Ovary (tissue), 9 donors: ENCODE measurements around the gene HMMR. TPM values are rescaled to one million over a fixed set of nuclear protein-coding genes. Genes with fewer than 3 reads are reported as not detected.

Source experiments
- DNase-seq, 5 donors: peaks; one replicate each; pipeline ENCODE4 v3.0.0-alpha.2; 2019 to 2020
- H3K27ac ChIP-seq, 2 donors: fragments of 200-600 bp; one replicate each; pipeline versions ENCODE4 v1.5.1 to v1.8.0; 2019 to 2022
- H3K27me3 ChIP-seq: fragments of 200-600 bp; one replicate; pipeline ENCODE4 v1.8.0; 2022
- H3K36me3 ChIP-seq: fragments of 200-600 bp; sonication (generic); one replicate; pipeline ENCODE4 v1.5.1; 2019
- H3K4me1 ChIP-seq: one replicate; pipeline ENCODE4 v1.8.1; 2013; ENCODE audit warnings: mild to moderate bottlenecking, moderate library complexity; ENCODE audit not compliant: insufficient read depth
- H3K4me3 ChIP-seq: fragments of 200-600 bp; sonication (generic); one replicate; pipeline ENCODE4 v1.5.1; 2017
- H3K9me3 ChIP-seq, 2 donors: fragments of 200-600 bp in 1 of 2; sonication (generic) in 1 of 2; one replicate each; pipeline versions ENCODE4 v1.5.1 to v1.8.1; 2013 to 2019; ENCODE audit warnings: mild to moderate bottlenecking in 1 of 2, moderate library complexity in 1 of 2
- EP300 ChIP-seq: sonication (generic); formaldehyde crosslinking; IDR thresholded peaks from one replicate; pipeline ENCODE4 v1.6.1; 2017; ENCODE audit warnings: antibody characterized with exemption
- POLR2A ChIP-seq: fragments of 450-650 bp; IDR thresholded peaks from one replicate; pipeline ENCODE4 v1.6.1; 2017; ENCODE audit warnings: antibody characterized with exemption, mild to moderate bottlenecking, moderate library complexity
- WGBS, 3 donors: extraction: QIAGEN DNeasy Blood & Tissue Kit in 1 of 3; methylation state at CpG; one replicate each; pipeline versions ENCODE4 v1.1.5 to v1.1.7; 2013 to 2017; 5-methylcytosine and 5-hydroxymethylcytosine counted together
- intact Hi-C, 4 donors: fragments of 100-400 bp; cut with DNase I; formaldehyde crosslinking; loops; one replicate each; pipeline versions ENCODE4 v1.11.0 to v1.15.1; 2022 to 2023
- polyA plus RNA-seq, 2 donors: library from polyadenylated mRNA; stranded (reverse); fragments of 200-250 nt in 1 of 2; fragments of 350-450 nt in 1 of 2; fragmentation: Illumina TruSeq in 1 of 2; extraction: RNeasy Lipid Tissue Mini Kit (QIAGEN cat#74804) in 1 of 2; gene quantifications; one replicate each; pipeline ENCODE4 v1.2.3, GENCODE V29; 2013 to 2014
- total RNA-seq, 7 donors: library from RNA; depleted of rRNA in 2 of 7; stranded (reverse); fragments of >200 nt in 2 of 7; fragmentation: NEBNext Ultra II Directional in 3 of 7; extraction: Animal tissue kit (Norgen Biotek cat#: 25700) in 3 of 7; gene quantifications; one replicate each; pipeline versions ENCODE4 v1.1.0 to v1.2.4, GENCODE V29; 2016 to 2023
- TF ChIP-seq, protein P1 (sequence below), 3 donors: fragments of 450-650 bp in 2 of 3; fragments of 200-600 bp in 1 of 3; IDR thresholded peaks; one replicate each; pipeline versions ENCODE4 v1.5.1 to v1.8.0; 2016 to 2022; ENCODE audit warnings: antibody characterized with exemption in 3 of 3, mild to moderate bottlenecking in 1 of 3
- donor health status: DM: no; HTN: no; CAD: no; lungs with moderate emphysema.
- donor health status: DM: no; HTN: no; CAD: no.
- donor health status: Bipolar disorder and iron deficiency.
- donor health status: DM: yes; HTN: yes; CAD: no.
- donor health status: DM: no; HTN: no; CAD: no.
- donor health status: DM: yes; HTN: yes; CAD: no.

Gene HMMR
- total and polyA plus RNA-seq, 9 donors, result 0.10 to 1.4 (median 0.27) TPM; not detected in 1

DNA sequence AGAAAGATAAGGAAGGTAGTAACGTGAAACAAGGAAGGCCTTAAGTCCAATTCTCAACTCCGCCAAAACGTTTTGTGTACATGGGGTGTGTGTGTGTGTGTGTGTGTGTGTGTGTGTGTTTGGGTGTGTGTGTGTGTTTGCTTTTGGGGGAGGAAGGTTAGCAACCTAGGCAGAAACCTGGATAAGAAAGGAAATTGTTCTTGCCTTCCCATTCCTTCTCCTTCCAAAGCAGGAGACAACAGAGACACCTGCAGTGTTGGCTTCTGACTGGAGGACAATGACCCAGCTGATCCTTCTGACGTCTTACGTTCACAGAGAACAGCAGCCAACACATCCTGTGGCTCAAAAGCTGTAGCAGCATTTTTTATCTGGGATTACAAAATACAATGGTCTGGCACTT is 27.2 kb upstream of the HMMR start:
- 36 to 46% (median 39%) methylated on average over 5 of the region's 5 CpGs for WGBS, 3 donors
- TF ChIP-seq EP300, result no peak
- H3K27me3 ChIP-seq, result no peaks in the 10 kb centered on the region
- intact Hi-C loops, result loop anchor here in 1 of 4 donors (10.0 kb wide), 1 partner anchor 72 kb away; the partner anchor contains the start of gene MAT2B
- H3K4me1 ChIP-seq, result peaks cover 1% of the 10 kb centered on the region
- no peaks in the 10 kb centered on the region for H3K36me3 ChIP-seq
- no peak overlapping the region for H3K27ac ChIP-seq
- no peak overlapping the region for H3K4me3 ChIP-seq
- H3K9me3 ChIP-seq, result no peaks in the 10 kb centered on the region
- peak in 1 of 5 donors; percentile 16 for DNase-seq

DNA sequence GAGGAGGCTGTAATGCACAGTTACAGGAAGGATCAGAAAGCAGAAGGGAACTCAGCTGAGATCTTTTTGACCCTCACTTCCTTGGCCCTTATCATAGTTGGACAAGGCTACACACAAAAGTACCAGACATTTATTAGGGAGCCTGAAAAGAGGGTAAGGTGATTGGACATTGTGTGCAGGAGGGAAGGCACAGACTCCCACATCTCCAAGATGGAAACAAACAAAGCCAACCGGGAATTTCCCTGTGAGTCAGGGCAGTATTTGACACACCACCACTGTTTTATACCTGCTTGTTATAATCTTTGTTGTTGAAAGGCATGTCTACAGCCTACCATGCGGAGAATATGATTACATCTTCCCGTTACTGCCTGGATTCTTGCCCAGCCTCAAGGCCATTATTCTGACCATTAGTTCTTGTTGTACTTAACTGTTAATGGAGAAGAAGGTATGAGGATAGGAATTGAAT is 26.0 kb upstream of the HMMR start:
- H3K4me3 ChIP-seq, result no peak overlapping the region
- H3K4me1 ChIP-seq, result peaks cover 9% of the 10 kb centered on the region
- H3K36me3 ChIP-seq, result no peaks in the 10 kb centered on the region
- intact Hi-C loops, result loop anchor here in 1 of 4 donors (10.0 kb wide), 1 partner anchor 70 kb away; the partner anchor contains the start of gene MAT2B
- H3K9me3 ChIP-seq, result no peaks in the 10 kb centered on the region
- no peak overlapping the region for H3K27ac ChIP-seq
- WGBS, 3 donors, result 3 to 14% (median 4%) methylated on average over 3 of the region's 3 CpGs
- TF ChIP-seq POLR2A, result no peak
- DNase-seq, result peak in 3 of 5 donors; percentile 19 to 31 (median 23)
- no peaks in the 10 kb centered on the region for H3K27me3 ChIP-seq

DNA sequence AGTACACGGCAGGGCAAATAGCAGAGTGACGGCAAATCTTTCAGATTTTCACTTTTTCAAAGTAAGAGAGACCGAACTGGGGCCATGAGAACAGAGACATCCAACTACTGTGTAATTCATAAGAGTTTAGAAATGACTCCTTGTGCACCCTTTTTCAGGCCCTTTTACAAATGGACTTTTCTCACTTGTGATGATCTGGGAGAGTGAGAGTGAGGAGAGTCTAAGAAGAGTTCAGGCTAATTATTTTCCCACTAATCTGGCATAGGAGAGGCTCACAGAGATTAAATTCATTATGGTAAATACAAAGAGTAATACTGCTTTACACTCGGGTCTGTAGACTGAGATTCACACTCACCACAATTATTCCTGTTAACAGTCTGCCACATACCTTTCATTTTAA is 23.9 kb upstream of the HMMR start:
- 76 to 80% (median 78%) methylated on average over 4 of the region's 4 CpGs for WGBS, 3 donors
- intact Hi-C loops, result loop anchor here in 1 of 4 donors (10.0 kb wide), 1 partner anchor 68 kb away; the partner anchor contains the start of gene MAT2B
- no peaks in the 10 kb centered on the region for H3K27me3 ChIP-seq
- H3K9me3 ChIP-seq, result no peaks in the 10 kb centered on the region
- H3K27ac ChIP-seq, result peak overlapping the region in 1 of 2 donors; percentile 64
- no peak for DNase-seq
- H3K4me3 ChIP-seq, result peak overlapping the region; percentile 95
- peaks cover 9% of the 10 kb centered on the region for H3K4me1 ChIP-seq
- H3K36me3 ChIP-seq, result no peaks in the 10 kb centered on the region
- TF ChIP-seq EP300, result no peak
- TF ChIP-seq, protein P1, sequence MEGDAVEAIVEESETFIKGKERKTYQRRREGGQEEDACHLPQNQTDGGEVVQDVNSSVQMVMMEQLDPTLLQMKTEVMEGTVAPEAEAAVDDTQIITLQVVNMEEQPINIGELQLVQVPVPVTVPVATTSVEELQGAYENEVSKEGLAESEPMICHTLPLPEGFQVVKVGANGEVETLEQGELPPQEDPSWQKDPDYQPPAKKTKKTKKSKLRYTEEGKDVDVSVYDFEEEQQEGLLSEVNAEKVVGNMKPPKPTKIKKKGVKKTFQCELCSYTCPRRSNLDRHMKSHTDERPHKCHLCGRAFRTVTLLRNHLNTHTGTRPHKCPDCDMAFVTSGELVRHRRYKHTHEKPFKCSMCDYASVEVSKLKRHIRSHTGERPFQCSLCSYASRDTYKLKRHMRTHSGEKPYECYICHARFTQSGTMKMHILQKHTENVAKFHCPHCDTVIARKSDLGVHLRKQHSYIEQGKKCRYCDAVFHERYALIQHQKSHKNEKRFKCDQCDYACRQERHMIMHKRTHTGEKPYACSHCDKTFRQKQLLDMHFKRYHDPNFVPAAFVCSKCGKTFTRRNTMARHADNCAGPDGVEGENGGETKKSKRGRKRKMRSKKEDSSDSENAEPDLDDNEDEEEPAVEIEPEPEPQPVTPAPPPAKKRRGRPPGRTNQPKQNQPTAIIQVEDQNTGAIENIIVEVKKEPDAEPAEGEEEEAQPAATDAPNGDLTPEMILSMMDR (IDR thresholded peaks at IDR 0.05), result no peak
- TF ChIP-seq POLR2A, result no peak

DNA sequence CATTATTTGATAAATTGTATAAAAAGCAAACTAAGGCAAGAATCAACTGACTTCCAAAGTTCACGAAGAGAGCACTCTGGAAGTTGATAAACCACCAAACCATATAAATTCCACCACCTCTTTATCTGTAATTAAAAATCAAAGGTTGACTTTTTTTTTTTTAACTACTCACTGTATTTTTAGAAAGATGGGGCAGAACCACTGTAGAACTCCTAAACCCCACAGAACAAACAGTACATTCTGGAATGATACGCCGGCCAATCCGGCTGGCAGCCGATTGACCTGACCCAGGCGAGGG is 23.5 kb upstream of the HMMR start:
- intact Hi-C loops, result loop anchor here in 1 of 4 donors (10.0 kb wide), 1 partner anchor 68 kb away; the partner anchor contains the start of gene MAT2B

DNA sequence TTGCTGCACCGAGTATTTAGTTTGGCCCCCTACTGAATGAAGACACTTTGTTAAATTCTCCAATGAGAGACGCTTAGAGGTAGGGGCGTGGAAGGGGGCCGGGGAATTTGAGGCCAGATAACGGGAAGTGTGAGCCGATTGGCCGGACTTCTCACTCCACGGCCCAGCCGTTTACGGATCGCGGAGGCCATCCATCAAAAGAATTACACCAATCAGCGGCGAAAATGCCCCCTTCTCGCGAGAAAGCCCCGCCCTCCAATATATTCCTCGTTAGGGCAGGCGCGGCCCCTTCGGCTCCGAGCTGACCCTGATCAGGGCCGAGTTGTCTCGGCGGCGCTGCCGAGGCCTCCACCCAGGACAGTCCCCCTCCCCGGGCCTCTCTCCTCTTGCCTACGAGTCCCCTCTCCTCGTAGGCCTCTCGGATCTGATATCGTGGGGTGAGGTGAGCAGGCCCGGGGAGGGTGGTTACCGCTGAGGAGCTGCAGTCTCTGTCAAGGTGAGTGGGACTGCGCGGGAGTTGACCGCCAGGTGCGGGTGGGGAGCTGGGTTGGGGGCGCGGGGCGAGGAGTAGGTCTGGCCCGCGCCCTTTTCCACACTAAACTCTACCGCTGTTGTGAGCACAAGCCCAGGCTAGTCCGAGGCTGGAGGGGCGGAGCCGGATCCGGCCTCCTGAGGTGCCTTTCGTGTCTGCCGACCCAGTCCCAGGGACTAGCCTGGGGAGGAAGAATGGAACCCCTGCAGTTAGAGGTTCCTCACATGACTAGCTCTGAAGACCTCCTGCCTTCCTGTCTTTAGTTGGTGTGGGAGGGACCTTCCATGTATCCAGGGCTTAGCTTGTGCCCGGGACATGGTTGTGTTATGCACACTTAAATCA is 22.9 kb upstream of the HMMR start, which contains the start of gene CCNG1:
Gene CCNG1, plus strand, starts transcription at position 287 of the 874 bp plus-strand sequence. CDS start 1,662 bp downstream, outside the sequence.
- Histone ChIP-seq H3K4me3 (peak within 1 kb of the TSS; percentile 95), H3K27ac (peak within 1 kb of the TSS; percentile 25 to 88), H3K27me3 (no peaks in the 10 kb centered on the region), H3K36me3 (no peaks in the 10 kb centered on the region), H3K9me3 (no peaks in the 10 kb centered on the region), H3K4me1 (peaks cover 9% of the 10 kb centered on the region)
- peak; percentile 92 to 95 (median 93) for DNase-seq
- intact Hi-C loops, result loop anchor here in 1 of 4 donors (10.0 kb wide), 1 partner anchor 67 kb away; the partner anchor contains the start of gene MAT2B
- 0 to 1% (median 1%) methylated on average over 39 to 51 of the region's 51 CpGs for WGBS, 3 donors
- TF ChIP-seq POLR2A (peak; percentile 29), EP300 (no peak)
- TF ChIP-seq, protein P1 (IDR thresholded peaks at IDR 0.05), result no peak

More for the DNA sequence above, 23.5 kb upstream of the HMMR start:
- Histone ChIP-seq H3K27me3 (no peaks in the 10 kb centered on the region), H3K4me3 (peak overlapping the region; percentile 95), H3K4me1 (peaks cover 9% of the 10 kb centered on the region), H3K36me3 (no peaks in the 10 kb centered on the region), H3K9me3 (no peaks in the 10 kb centered on the region), H3K27ac (peak overlapping the region; percentile 25 to 64)
- 1 to 3% (median 2%) methylated on average over 6 of the region's 6 CpGs for WGBS, 3 donors
- no peak for DNase-seq
- TF ChIP-seq EP300, result no peak
- TF ChIP-seq POLR2A, result no peak
- TF ChIP-seq, protein P1 (IDR thresholded peaks at IDR 0.05), result no peak
